Subcutaneous abdominal adipose tissue (tissue), 5 donors: ENCODE measurements around the gene MINDY4.

ENCODE experiments used
- H3K27ac ChIP-seq: one replicate; pipeline ENCODE4 v1.7.0; 2013; ENCODE audit warnings: low read depth, mild to moderate bottlenecking, inconsistent platforms, low read length, moderate library complexity
- H3K27me3 ChIP-seq, 5 donors: one replicate each; pipeline ENCODE4 v1.7.0; 2013; ENCODE audit warnings: low read length in 5 of 5, inconsistent platforms in 1 of 5; ENCODE audit not compliant: control insufficient read depth in 5 of 5, insufficient read depth in 4 of 5
- H3K36me3 ChIP-seq, 5 donors: one replicate each; pipeline ENCODE4 v1.7.0; 2013; ENCODE audit warnings: low read length in 5 of 5; ENCODE audit not compliant: control insufficient read depth in 5 of 5, insufficient read depth in 5 of 5
- H3K4me1 ChIP-seq, 5 donors: one replicate each; pipeline ENCODE4 v1.7.0; 2013; ENCODE audit warnings: low read length in 5 of 5, mild to moderate bottlenecking in 3 of 5, moderate library complexity in 1 of 5; ENCODE audit not compliant: control insufficient read depth in 5 of 5, insufficient read depth in 5 of 5
- H3K4me3 ChIP-seq, 5 donors: one replicate each; pipeline ENCODE4 v1.7.0; 2013; ENCODE audit warnings: low read length in 5 of 5, low read depth in 1 of 5
- H3K9ac ChIP-seq, 5 donors: one replicate each; pipeline ENCODE4 v1.7.0; 2013; ENCODE audit warnings: low read length in 5 of 5, mild to moderate bottlenecking in 4 of 5, moderate library complexity in 3 of 5
- H3K9me3 ChIP-seq, 5 donors: one replicate each; pipeline ENCODE4 v1.7.0; 2013; ENCODE audit warnings: low read length in 5 of 5; ENCODE audit not compliant: control insufficient read depth in 5 of 5
- donor health status: healthy.
- donor health status: healthy.
- donor health status: healthy.
- donor health status: healthy.
- donor health status: healthy.

The MINDY4 gene

GRCh38 chr7:30927559-30927958 is 156.3 kb downstream of the MINDY4 start:
- H3K4me3 ChIP-seq, result no peak overlapping the region
- peaks cover 0 to 41% (median 39%) of the 10 kb centered on the region in 5 donors for H3K36me3 ChIP-seq
- no peak overlapping the region for H3K27ac ChIP-seq
- no peaks in the 10 kb centered on the region for H3K27me3 ChIP-seq
- H3K4me1 ChIP-seq, result peaks cover 0 to 16% (median 8%) of the 10 kb centered on the region in 5 donors
- peaks cover 0 to 12% (median 10%) of the 10 kb centered on the region in 5 donors for H3K9me3 ChIP-seq
- H3K9ac ChIP-seq, result no peak overlapping the region

- no peak overlapping the region for H3K9ac ChIP-seq
- no peak overlapping the region for H3K4me3 ChIP-seq
- H3K27ac ChIP-seq, result no peak overlapping the region
Observed at GRCh38 chr7:30928254-30928872, 157.1 kb downstream of the MINDY4 start.

GRCh38 chr7:30929686-30930085 is 158.5 kb downstream of the MINDY4 start:
- H3K27ac ChIP-seq, result no peak overlapping the region

More at GRCh38 chr7:30928254-30928872, 157.1 kb downstream of the MINDY4 start:
- Histone ChIP-seq H3K36me3 (peaks cover 0 to 33% (median 31%) of the 10 kb centered on the region in 5 donors), H3K9me3 (peaks cover 0 to 12% (median 10%) of the 10 kb centered on the region in 5 donors), H3K4me1 (peaks cover 0 to 16% (median 8%) of the 10 kb centered on the region in 5 donors), H3K27me3 (no peaks in the 10 kb centered on the region)

GRCh38 chr7:30930621-30931020 is 159.4 kb downstream of the MINDY4 start:
- H3K36me3 ChIP-seq, result peaks cover 0 to 11% (median 9%) of the 10 kb centered on the region in 5 donors

More at GRCh38 chr7:30929686-30930085, 158.5 kb downstream of the MINDY4 start:
- H3K4me3 ChIP-seq, result no peak overlapping the region
- H3K9ac ChIP-seq, result no peak overlapping the region
- peaks cover 0 to 20% (median 18%) of the 10 kb centered on the region in 5 donors for H3K36me3 ChIP-seq
- H3K9me3 ChIP-seq, result peaks cover 0 to 12% (median 10%) of the 10 kb centered on the region in 5 donors
- no peaks in the 10 kb centered on the region for H3K27me3 ChIP-seq
- H3K4me1 ChIP-seq, result peaks cover 0 to 22% (median 8%) of the 10 kb centered on the region in 5 donors

GRCh38 chr7:30931161-30931928 is 160.1 kb downstream of the MINDY4 start:
- H3K27me3 ChIP-seq, result no peaks in the 10 kb centered on the region
- H3K27ac ChIP-seq, result no peak overlapping the region
- H3K4me1 ChIP-seq, result peaks cover 0 to 30% (median 8%) of the 10 kb centered on the region in 5 donors
- H3K9ac ChIP-seq, result no peak overlapping the region
- H3K9me3 ChIP-seq, result peaks cover 0 to 12% (median 10%) of the 10 kb centered on the region in 5 donors
- H3K36me3 ChIP-seq, result peaks cover 0 to 4% (median 2%) of the 10 kb centered on the region in 5 donors
- H3K4me3 ChIP-seq, result no peak overlapping the region

More at GRCh38 chr7:30930621-30931020, 159.4 kb downstream of the MINDY4 start:
- Histone ChIP-seq H3K27ac (no peak overlapping the region), H3K9ac (no peak overlapping the region), H3K4me3 (no peak overlapping the region), H3K9me3 (peaks cover 0 to 12% (median 10%) of the 10 kb centered on the region in 5 donors), H3K27me3 (no peaks in the 10 kb centered on the region), H3K4me1 (peaks cover 0 to 30% (median 8%) of the 10 kb centered on the region in 5 donors)

GRCh38 chr7:30931929-30932540 is 160.8 kb downstream of the MINDY4 start:
- Histone ChIP-seq H3K27ac (no peak overlapping the region), H3K4me1 (peaks cover 0 to 30% (median 8%) of the 10 kb centered on the region in 5 donors), H3K27me3 (peaks cover 0 to 2% (median 0%) of the 10 kb centered on the region in 5 donors), H3K4me3 (no peak overlapping the region), H3K9me3 (peaks cover 0 to 6% (median 4%) of the 10 kb centered on the region in 5 donors), H3K9ac (no peak overlapping the region), H3K36me3 (peaks cover 0 to 3% (median 0%) of the 10 kb centered on the region in 5 donors)

GRCh38 chr7:30932562-30932961 is 161.3 kb downstream of the MINDY4 start:
- no peaks in the 10 kb centered on the region for H3K36me3 ChIP-seq
- H3K9me3 ChIP-seq, result peaks cover 0 to 1% (median 0%) of the 10 kb centered on the region in 5 donors
- H3K4me3 ChIP-seq, result no peak overlapping the region
- no peak overlapping the region for H3K9ac ChIP-seq
- H3K27ac ChIP-seq, result no peak overlapping the region
- H3K27me3 ChIP-seq, result peaks cover 0 to 2% (median 0%) of the 10 kb centered on the region in 5 donors
- peaks cover 0 to 30% (median 8%) of the 10 kb centered on the region in 5 donors for H3K4me1 ChIP-seq

GRCh38 chr7:30933124-30933974 is 162.1 kb downstream of the MINDY4 start:
- H3K27me3 ChIP-seq, result peaks cover 0 to 2% (median 0%) of the 10 kb centered on the region in 5 donors
- no peaks in the 10 kb centered on the region for H3K36me3 ChIP-seq
- H3K4me3 ChIP-seq, result no peak overlapping the region
- no peaks in the 10 kb centered on the region for H3K9me3 ChIP-seq
- no peak overlapping the region for H3K9ac ChIP-seq
- no peak overlapping the region for H3K27ac ChIP-seq
- peaks cover 0 to 30% (median 9%) of the 10 kb centered on the region in 5 donors for H3K4me1 ChIP-seq

GRCh38 chr7:30934225-30934624 is 163.0 kb downstream of the MINDY4 start:
- no peak overlapping the region for H3K9ac ChIP-seq
- H3K27me3 ChIP-seq, result peaks cover 0 to 2% (median 0%) of the 10 kb centered on the region in 5 donors
- H3K27ac ChIP-seq, result no peak overlapping the region
- no peaks in the 10 kb centered on the region for H3K36me3 ChIP-seq
- peaks cover 2 to 34% (median 14%) of the 10 kb centered on the region in 5 donors for H3K4me1 ChIP-seq
- no peak overlapping the region for H3K4me3 ChIP-seq
- H3K9me3 ChIP-seq, result no peaks in the 10 kb centered on the region
